T-cell (primary cell): ENCODE results near the gene PPM1N. TPM values are rescaled to one million over a fixed set of nuclear protein-coding genes. Genes with fewer than 3 reads are reported as not detected.
A peak's percentile ranks its signal among the peaks of the same experiment; 100 is the strongest.

Source experiments
- ATAC-seq, 4 experiments: fragments of 200-7000 bp in 3 of 4; fragments of 150-1000 bp in 1 of 4; cut with Tn5 transposase; replicated peaks in 1 of 4; 1 replicate in 3 of 4; 2 replicates in 1 of 4; pipeline ENCODE4 v1.10.0; 2021; ENCODE audit warnings: moderate library complexity in 3 of 4, mild to moderate bottlenecking in 2 of 4, moderate number of reproducible peaks in 1 of 4
- CTCF ChIA-PET, 2 donors: fragments of 300-600 bp; sonication (Branson Sonifier 250); formaldehyde crosslinking; loops; one replicate each; lab custom pipeline; 2022; ENCODE audit warnings: antibody characterized with exemption in 2 of 2; lab: Charles Lee
- POLR2A ChIA-PET, 2 donors: fragments of 300-600 bp; sonication (Branson Sonifier 250); formaldehyde crosslinking; loops; one replicate each; lab custom pipeline; 2022; ENCODE audit warnings: antibody characterized with exemption in 2 of 2; lab: Charles Lee
- DNase-seq, 35 experiments: peaks; one replicate each; pipeline versions ENCODE4 v3.0.0 to v3.0.0-alpha.2; 2013 to 2023
- H3K27ac ChIP-seq: one replicate; pipeline ENCODE4 v1.5.1; 2013; ENCODE audit warnings: low read length
- H3K27me3 ChIP-seq, 2 experiments: replicated peaks in 1 of 2; 1 replicate in 1 of 2; 2 replicates in 1 of 2; pipeline versions ENCODE4 v1.6.1 to v1.7.0; 2013; ENCODE audit warnings: low read length in 1 of 2, mixed read lengths in 1 of 2; ENCODE audit not compliant: control insufficient read depth in 2 of 2, insufficient read depth in 2 of 2; ENCODE audit errors: extremely low read depth in 1 of 2
- H3K36me3 ChIP-seq, 2 donors: 1 replicate in 1 of 2; 2 replicates in 1 of 2; pipeline versions ENCODE4 v1.6.1 to v1.7.0; 2013; ENCODE audit warnings: low read length in 1 of 2; ENCODE audit not compliant: control insufficient read depth in 2 of 2, insufficient read depth in 1 of 2; ENCODE audit errors: extremely low read depth in 1 of 2
- H3K4me1 ChIP-seq, 2 experiments: 1 replicate in 1 of 2; 2 replicates in 1 of 2; pipeline versions ENCODE4 v1.6.1 to v1.7.0; 2013; ENCODE audit warnings: low read length in 2 of 2, mixed read lengths in 1 of 2; ENCODE audit not compliant: insufficient read depth in 2 of 2, control insufficient read depth in 1 of 2; ENCODE audit errors: extremely low read depth in 1 of 2
- H3K4me3 ChIP-seq, 2 donors: 1 replicate in 1 of 2; 2 replicates in 1 of 2; pipeline versions ENCODE4 v1.5.1 to v1.7.0; 2013; ENCODE audit warnings: mild to moderate bottlenecking in 2 of 2, low read length in 1 of 2, moderate library complexity in 1 of 2; ENCODE audit not compliant: control insufficient read depth in 1 of 2; ENCODE audit errors: extremely low read depth in 1 of 2
- H3K9me3 ChIP-seq: 2 replicates; pipeline ENCODE4 v1.7.0; 2013
- H3K27ac Mint-ChIP-seq, 2 donors: one replicate each; pipeline ENCODE4 v1.8.0; 2020 to 2021; ENCODE audit warnings: mild to moderate bottlenecking in 2 of 2, mixed read lengths in 2 of 2
- H3K27me3 Mint-ChIP-seq, 2 donors: one replicate each; pipeline ENCODE4 v1.8.0; 2021 to 2022; ENCODE audit warnings: mixed read lengths in 2 of 2
- H3K36me3 Mint-ChIP-seq: one replicate; pipeline ENCODE4 v1.8.0; 2021; ENCODE audit warnings: mixed read lengths
- H3K4me1 Mint-ChIP-seq, 3 donors: one replicate each; pipeline ENCODE4 v1.8.0; 2020 to 2022; ENCODE audit warnings: mixed read lengths in 3 of 3, mild to moderate bottlenecking in 1 of 3
- H3K4me3 Mint-ChIP-seq, 3 donors: one replicate each; pipeline ENCODE4 v1.8.0; 2020 to 2022; ENCODE audit warnings: mild to moderate bottlenecking in 3 of 3, mixed read lengths in 3 of 3, moderate library complexity in 3 of 3
- H3K9me3 Mint-ChIP-seq, 3 donors: one replicate each; pipeline ENCODE4 v1.8.0; 2020 to 2022; ENCODE audit warnings: mixed read lengths in 3 of 3
- WGBS: methylation state at CpG from one replicate; pipeline ENCODE4 v1.1.5; 2013; ENCODE audit warnings: missing lambda C conversion rate; ENCODE audit not compliant: insufficient coverage; 5-methylcytosine and 5-hydroxymethylcytosine counted together
- total RNA-seq, 35 experiments: library from RNA in 6 of 35; stranded (reverse) in 6 of 35; fragments of 120-200 nt in 1 of 35; gene quantifications; one replicate each; pipeline versions ENCODE4 v1.2.1 to v1.2.4 and lab custom pipeline; 2013 to 2026

PPM1N gene
- total RNA-seq, 5 donors from 2014 or later (not counting 1 experiment from before 2014, with no cell fraction given), result 5.6 to 14.6 (median 10.0) TPM

DNA sequence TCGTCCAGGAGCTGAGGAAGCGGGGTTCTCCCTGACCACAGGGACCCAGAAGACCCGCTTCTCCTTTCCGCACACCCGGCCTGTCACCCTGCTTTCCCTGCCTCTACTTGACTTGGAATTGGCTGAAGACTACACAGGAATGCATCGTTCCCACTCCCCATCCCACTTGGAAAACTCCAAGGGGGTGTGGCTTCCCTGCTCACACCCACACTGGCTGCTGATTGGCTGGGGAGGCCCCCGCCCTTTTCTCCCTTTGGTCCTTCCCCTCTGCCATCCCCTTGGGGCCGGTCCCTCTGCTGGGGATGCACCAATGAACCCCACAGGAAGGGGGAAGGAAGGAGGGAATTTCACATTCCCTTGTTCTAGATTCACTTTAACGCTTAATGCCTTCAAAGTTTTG is 27.9 kb downstream of the PPM1N start:
- Mint-ChIP-seq H3K9me3 (no peaks in the 10 kb centered on the region), H3K4me3 (no peak overlapping the region), H3K27ac (no peak overlapping the region), H3K4me1 (peaks cover 24 to 28% (median 26%) of the 10 kb centered on the region in 3 donors), H3K27me3 (no peaks in the 10 kb centered on the region), H3K36me3 (peaks cover 13% of the 10 kb centered on the region)
- Histone ChIP-seq H3K4me1 (peaks cover 0 to 17% of the 10 kb centered on the region in 2 experiments), H3K4me3 (no peak overlapping the region), H3K27me3 (peaks cover 0 to 4% of the 10 kb centered on the region in 2 experiments), H3K27ac (no peak overlapping the region), H3K9me3 (no peaks in the 10 kb centered on the region), H3K36me3 (peaks cover 26 to 50% of the 10 kb centered on the region in 2 donors)
- 88% methylated on average over 5 of the region's 9 CpGs for WGBS
- ChIA-PET CTCF (no interaction called here), POLR2A (no interaction called here)
- ATAC-seq (no peak), DNase-seq (no peak)

DNA sequence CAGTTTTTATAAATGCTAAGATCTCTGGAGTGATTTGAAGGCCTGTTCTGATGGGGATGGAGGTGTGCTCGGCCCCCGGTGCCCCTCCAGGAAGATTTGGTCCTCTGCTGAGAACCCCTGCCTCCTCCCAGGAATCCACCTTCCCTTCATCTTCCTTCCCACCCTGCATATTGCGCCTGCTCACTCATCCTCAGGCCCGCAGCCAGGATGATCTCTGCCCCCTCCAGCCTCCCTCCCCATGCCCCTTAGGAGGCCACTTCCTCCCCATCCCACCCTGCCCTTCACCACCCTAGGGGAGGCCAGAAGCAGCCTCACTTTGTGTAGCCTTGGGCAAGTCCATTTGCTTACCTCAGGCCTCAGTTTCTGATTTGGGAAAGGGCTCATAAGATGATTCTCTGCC is 28.7 kb downstream of the PPM1N start:
- CTCF ChIA-PET, result interaction anchor here (0.6 to 0.9 kb wide), 4 partner anchors 28 to 1525 kb away, joined by 3 read pairs; no protein-coding TSS in a partner anchor
- no peak overlapping the region for H3K27ac Mint-ChIP-seq
- POLR2A ChIA-PET, result no interaction called here

DNA sequence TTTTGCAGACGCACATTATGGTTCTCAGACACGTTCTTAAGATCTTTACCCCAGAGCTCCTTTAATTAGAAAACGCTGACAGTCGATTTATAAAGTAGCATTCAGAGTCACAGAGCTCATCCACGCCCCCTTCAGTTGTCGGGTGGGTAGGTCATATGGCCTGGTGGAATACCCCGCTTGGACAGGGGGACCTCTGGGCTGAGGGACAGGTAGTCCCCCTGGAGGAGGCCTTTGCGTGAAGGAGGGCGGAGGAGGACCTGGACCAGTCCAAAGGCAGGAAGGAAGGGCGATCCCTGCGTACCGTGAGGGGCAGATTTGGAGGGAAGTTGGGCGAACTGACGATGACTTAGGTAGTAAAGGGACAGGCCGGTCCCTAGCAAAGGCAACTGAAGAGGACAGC is 29.5 kb downstream of the PPM1N start:
- H3K27me3 ChIP-seq, result peaks cover 0 to 4% of the 10 kb centered on the region in 2 experiments
- WGBS, result 96% methylated on average over 10 of the region's 15 CpGs
- ATAC-seq (no peak), DNase-seq (no peak)
- peaks cover 0 to 13% of the 10 kb centered on the region in 2 experiments for H3K4me1 ChIP-seq
- Mint-ChIP-seq H3K4me1 (peaks cover 24 to 28% (median 26%) of the 10 kb centered on the region in 3 donors), H3K9me3 (peaks cover 0 to 4% (median 0%) of the 10 kb centered on the region in 3 donors), H3K4me3 (peak overlapping the region in 1 of 3 donors; percentile 62), H3K36me3 (peaks cover 13% of the 10 kb centered on the region), H3K27me3 (no peaks in the 10 kb centered on the region), H3K27ac (peak overlapping the region in 1 of 2 donors; percentile 0)
- no peak overlapping the region for H3K27ac ChIP-seq
- ChIA-PET CTCF (interaction anchor here (0.7 to 0.9 kb wide), 2 partner anchors 30 to 128 kb away, joined by 3 to 4 read pairs; no protein-coding TSS in a partner anchor), POLR2A (no interaction called here)
- no peak overlapping the region for H3K4me3 ChIP-seq
- no peaks in the 10 kb centered on the region for H3K9me3 ChIP-seq
- H3K36me3 ChIP-seq, result peaks cover 23 to 38% of the 10 kb centered on the region in 2 donors

More for the DNA sequence above, 28.7 kb downstream of the PPM1N start:
- peaks cover 24 to 28% (median 26%) of the 10 kb centered on the region in 3 donors for H3K4me1 Mint-ChIP-seq
- Histone ChIP-seq H3K4me1 (peaks cover 0 to 17% of the 10 kb centered on the region in 2 experiments), H3K27me3 (peaks cover 0 to 4% of the 10 kb centered on the region in 2 experiments), H3K9me3 (no peaks in the 10 kb centered on the region), H3K27ac (no peak overlapping the region), H3K4me3 (no peak overlapping the region), H3K36me3 (peaks cover 26 to 44% of the 10 kb centered on the region in 2 donors)
- peaks cover 0 to 4% (median 0%) of the 10 kb centered on the region in 3 donors for H3K9me3 Mint-ChIP-seq
- DNase-seq (no peak), ATAC-seq (no peak)
- WGBS, result 96% methylated on average over 4 of the region's 4 CpGs
- no peaks in the 10 kb centered on the region for H3K27me3 Mint-ChIP-seq
- peaks cover 13% of the 10 kb centered on the region for H3K36me3 Mint-ChIP-seq
- no peak overlapping the region for H3K4me3 Mint-ChIP-seq

DNA sequence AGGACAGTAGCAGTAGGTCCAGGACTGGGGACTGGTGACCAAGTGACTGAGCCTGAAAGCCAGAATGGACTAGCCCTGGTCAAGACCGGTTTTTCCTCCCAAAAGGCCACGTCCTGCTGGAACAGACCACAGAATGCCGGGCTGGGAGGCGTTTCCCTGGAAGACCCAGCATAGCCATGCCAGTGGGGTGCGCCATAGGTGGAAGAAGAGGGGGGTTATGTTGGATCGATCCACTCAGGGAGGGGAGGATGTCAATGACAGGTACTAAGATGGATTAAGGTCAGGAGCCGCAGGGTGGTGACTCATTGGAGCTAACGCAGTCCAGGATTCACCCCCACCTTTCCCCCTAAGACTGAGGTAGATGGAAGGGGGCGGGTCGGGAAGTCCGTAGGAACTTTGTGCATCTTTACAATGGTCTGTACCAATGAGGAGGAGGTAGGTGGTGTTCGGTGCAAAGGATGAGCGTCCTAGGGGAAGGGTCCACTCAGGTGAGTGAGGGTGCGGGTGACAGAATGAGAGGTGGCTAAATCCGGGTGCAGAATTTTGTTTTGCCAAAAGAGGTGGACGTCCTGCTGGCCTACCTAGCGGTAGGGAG is 30.0 kb downstream of the PPM1N start:
- Histone ChIP-seq H3K4me3 (no peak overlapping the region), H3K36me3 (peaks cover 22 to 35% of the 10 kb centered on the region in 2 donors), H3K27ac (no peak overlapping the region), H3K27me3 (peaks cover 0 to 4% of the 10 kb centered on the region in 2 experiments), H3K9me3 (no peaks in the 10 kb centered on the region), H3K4me1 (peaks cover 0 to 13% of the 10 kb centered on the region in 2 experiments)
- peaks cover 12% of the 10 kb centered on the region for H3K36me3 Mint-ChIP-seq
- peak overlapping the region in 2 of 3 donors; percentile 31 to 62 for H3K4me3 Mint-ChIP-seq
- peaks cover 0 to 4% (median 0%) of the 10 kb centered on the region in 3 donors for H3K9me3 Mint-ChIP-seq
- DNase-seq (no peak), ATAC-seq (no peak)
- no peaks in the 10 kb centered on the region for H3K27me3 Mint-ChIP-seq
- H3K27ac Mint-ChIP-seq, result peak overlapping the region; percentile 21 to 64
- POLR2A ChIA-PET, result no interaction called here
- 93% methylated on average over 10 of the region's 17 CpGs for WGBS
- CTCF ChIA-PET, result no interaction called here
- peaks cover 24 to 28% (median 25%) of the 10 kb centered on the region in 3 donors for H3K4me1 Mint-ChIP-seq

DNA sequence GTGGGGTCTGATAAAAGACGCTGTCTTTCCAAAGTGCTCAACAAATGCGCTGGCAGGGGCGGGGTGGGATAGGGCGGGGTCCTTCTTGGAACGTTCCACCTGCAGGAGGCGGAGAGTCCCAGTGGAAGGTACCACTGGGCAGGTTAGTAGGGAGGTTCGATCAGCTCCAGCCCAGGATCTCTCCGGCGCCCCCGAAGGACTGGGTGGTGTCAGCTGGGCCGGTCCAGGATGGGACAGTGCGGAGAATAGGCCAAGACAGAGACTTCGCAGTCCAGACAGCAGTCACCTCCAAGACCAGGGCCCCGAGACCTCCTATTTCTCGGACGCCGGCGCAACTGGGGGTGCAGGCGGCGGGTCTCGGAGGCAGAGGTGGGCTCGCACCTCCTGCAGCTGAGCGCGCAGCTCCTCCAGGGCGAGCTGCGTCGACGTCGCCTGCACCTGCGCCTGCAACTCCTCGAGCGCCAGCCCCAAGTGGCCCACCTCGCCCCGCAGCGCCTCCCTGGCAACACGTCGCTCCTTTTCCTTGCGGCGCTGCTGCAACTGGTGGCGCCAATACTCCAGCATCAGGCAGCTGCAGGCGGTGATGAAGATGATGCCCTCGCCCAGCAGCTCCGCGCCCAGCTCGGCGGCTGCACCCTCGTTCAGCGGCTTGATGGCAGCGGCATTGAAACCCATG is 30.6 kb downstream of the PPM1N start:
- ChIA-PET POLR2A (no interaction called here), CTCF (no interaction called here)
- H3K4me1 Mint-ChIP-seq, result peaks cover 18 to 22% (median 20%) of the 10 kb centered on the region in 3 donors
- peaks cover 21 to 31% of the 10 kb centered on the region in 2 donors for H3K36me3 ChIP-seq
- peak in 7 of 35 experiments; percentile 23 to 35 (median 29) for DNase-seq
- ATAC-seq, result peak; percentile 54 to 74 (median 56)
- H3K36me3 Mint-ChIP-seq, result peaks cover 6% of the 10 kb centered on the region
- peaks cover 0 to 4% (median 0%) of the 10 kb centered on the region in 3 donors for H3K9me3 Mint-ChIP-seq
- H3K27me3 Mint-ChIP-seq, result no peaks in the 10 kb centered on the region
- H3K27ac Mint-ChIP-seq, result no peak overlapping the region
- no peak overlapping the region for H3K4me3 ChIP-seq
- peaks cover 0 to 10% of the 10 kb centered on the region in 2 experiments for H3K4me1 ChIP-seq
- 23% methylated on average over 47 of the region's 49 CpGs for WGBS
- no peaks in the 10 kb centered on the region for H3K9me3 ChIP-seq
- no peak overlapping the region for H3K27ac ChIP-seq
- H3K4me3 Mint-ChIP-seq, result peak overlapping the region in 2 of 3 donors; percentile 36 to 62
- H3K27me3 ChIP-seq, result peaks cover 0 to 4% of the 10 kb centered on the region in 2 experiments

DNA sequence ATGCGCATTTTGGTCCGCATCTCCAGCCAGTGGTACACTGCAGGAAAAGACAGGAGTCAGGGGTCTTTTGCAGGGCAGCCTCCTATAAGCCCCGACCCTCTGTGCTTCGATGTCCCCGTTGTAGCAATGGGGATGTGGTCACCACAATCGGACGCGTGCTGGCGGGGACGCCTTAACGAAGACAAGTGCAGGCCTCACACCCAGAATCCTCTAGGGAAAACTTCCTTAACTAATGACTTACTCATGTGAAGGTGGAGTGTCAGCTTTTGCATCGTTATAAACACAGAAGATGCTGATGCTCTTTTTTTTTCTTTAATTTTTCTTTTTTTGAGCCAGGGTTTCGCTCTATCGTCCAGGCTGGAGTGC is 31.2 kb downstream of the PPM1N start:
- no peaks in the 10 kb centered on the region for H3K9me3 ChIP-seq
- Mint-ChIP-seq H3K27ac (no peak overlapping the region), H3K27me3 (no peaks in the 10 kb centered on the region), H3K4me3 (peak overlapping the region in 1 of 3 donors; percentile 62), H3K9me3 (peaks cover 0 to 4% (median 0%) of the 10 kb centered on the region in 3 donors), H3K4me1 (peaks cover 17 to 21% (median 20%) of the 10 kb centered on the region in 3 donors), H3K36me3 (peaks cover 5% of the 10 kb centered on the region)
- DNase-seq (no peak), ATAC-seq (no peak)
- no peak overlapping the region for H3K27ac ChIP-seq
- H3K4me1 ChIP-seq, result peaks cover 0 to 10% of the 10 kb centered on the region in 2 experiments
- POLR2A ChIA-PET, result no interaction called here
- 71% methylated on average over 4 of the region's 14 CpGs for WGBS
- H3K27me3 ChIP-seq, result peaks cover 0 to 4% of the 10 kb centered on the region in 2 experiments
- H3K4me3 ChIP-seq, result no peak overlapping the region
- H3K36me3 ChIP-seq, result peaks cover 19 to 28% of the 10 kb centered on the region in 2 donors
- CTCF ChIA-PET, result no interaction called here
